Stimulated activated CD4-positive, alpha-beta T cell treated with anti-CD3 and anti-CD28 coated beads, Interleukin-15, amount 100 ng/mL, for 48 hours (primary cell): ENCODE measurements around the gene PRPF31.
"Not testable (repeated sequence)": the region's sequence is repeated elsewhere in the genome, so short reads cannot be mapped to it uniquely, and the experiment has no call there.

Experiments
- DNase-seq, 2 donors: peaks; one replicate each; pipeline ENCODE4 v3.0.0-alpha.2; 2020; ENCODE audit warnings: low read depth in 2 of 2

Gene PRPF31, protein sequence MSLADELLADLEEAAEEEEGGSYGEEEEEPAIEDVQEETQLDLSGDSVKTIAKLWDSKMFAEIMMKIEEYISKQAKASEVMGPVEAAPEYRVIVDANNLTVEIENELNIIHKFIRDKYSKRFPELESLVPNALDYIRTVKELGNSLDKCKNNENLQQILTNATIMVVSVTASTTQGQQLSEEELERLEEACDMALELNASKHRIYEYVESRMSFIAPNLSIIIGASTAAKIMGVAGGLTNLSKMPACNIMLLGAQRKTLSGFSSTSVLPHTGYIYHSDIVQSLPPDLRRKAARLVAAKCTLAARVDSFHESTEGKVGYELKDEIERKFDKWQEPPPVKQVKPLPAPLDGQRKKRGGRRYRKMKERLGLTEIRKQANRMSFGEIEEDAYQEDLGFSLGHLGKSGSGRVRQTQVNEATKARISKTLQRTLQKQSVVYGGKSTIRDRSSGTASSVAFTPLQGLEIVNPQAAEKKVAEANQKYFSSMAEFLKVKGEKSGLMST

DNA sequence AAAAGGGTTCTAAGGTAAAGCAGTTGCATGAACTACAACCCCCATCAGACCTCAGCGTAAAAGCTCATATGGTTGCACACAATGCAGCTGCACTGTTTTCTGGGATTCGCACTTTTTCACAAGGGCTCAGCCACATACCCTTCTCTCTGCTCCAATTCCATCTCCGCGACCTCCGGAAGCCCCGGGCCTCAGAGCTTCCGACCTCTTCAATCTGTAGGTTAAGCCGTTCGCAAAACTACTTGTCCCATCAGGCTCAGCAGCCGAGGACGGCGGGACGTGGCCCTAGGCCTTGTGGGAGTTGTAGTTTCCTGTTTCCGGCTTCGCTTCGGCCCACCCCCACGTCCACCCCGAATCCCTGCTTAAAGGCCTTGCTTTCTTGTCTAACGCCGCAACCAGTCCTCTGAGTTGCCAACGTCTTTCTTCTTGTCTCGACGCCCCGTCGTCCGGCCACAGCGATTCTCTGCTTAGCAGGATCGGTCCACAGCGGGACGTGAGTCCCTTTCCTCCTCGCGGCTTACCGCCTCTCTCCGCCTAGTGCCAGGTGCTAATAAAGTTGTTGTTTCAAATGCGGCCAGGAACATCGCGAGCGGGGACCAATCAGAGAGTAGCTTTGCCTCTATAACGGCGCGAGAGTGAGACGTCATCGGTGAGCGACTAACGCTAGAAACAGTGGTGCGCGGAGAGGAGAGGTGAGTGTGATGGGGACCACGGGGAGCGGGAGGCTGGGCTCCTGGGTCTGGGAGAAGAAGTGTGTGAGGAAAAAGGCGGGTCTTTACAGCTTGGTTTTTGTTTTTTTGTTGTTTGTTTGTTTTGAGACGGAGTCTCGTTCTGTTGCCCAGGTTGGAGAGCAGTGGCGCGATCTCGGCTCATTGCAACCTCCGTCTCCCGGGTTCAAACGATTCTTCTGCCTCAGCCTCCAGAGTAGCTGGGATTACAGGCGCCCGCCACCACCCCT, at the start of gene PRPF31, which contains the start of gene TFPT:
PRPF31 (plus strand) TSS at position 646 of the 955 bp plus-strand sequence. CDS start 2,525 bp downstream, outside the sequence.
TFPT (minus strand) TSS at position 549 of the 955 bp plus-strand sequence; CDS start at position 161, 388 bp downstream.
- DNase-seq: peak; percentile 93 to 94

DNA sequence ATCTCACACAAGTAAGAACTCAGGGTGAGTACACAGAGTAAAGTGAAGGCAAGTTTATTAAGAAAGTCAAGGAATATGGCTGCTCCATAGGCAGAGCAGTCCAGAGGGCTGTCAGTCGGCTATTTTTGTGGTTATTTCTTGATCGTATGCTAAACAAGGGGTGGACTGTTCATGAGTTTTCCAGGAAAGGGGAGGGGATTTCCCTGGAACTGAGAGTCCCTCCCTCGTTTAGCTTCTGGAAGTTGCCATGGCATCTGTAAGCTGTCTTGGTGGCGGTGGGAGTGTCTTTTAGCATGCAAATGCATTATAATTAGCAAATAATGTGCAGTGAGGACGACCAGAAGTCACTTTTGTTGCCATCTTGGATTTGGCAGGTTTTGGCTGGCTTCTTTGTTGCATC, 46.1 kb upstream of the PRPF31 start:
- DNase-seq: no peak

DNA sequence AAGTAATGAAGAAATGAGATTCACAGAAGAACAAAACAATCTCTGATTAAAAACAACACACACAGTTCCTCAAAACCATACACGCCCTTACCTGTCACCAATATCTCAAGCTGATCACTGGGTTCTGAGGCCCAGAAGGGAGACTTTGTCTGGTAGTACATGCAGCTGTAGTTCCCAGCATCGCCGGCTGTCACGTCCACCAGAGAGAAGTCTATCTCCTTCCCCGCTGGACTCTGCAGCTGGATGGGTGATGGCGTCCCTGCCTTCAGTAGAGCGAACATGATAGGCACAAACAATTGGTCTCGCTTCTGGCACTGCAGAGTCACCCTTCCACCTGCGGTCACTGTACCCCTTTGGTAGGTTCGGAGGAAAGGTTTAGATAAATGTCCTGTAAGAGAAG, 41.7 kb upstream of the PRPF31 start:
- no peak for DNase-seq

DNA sequence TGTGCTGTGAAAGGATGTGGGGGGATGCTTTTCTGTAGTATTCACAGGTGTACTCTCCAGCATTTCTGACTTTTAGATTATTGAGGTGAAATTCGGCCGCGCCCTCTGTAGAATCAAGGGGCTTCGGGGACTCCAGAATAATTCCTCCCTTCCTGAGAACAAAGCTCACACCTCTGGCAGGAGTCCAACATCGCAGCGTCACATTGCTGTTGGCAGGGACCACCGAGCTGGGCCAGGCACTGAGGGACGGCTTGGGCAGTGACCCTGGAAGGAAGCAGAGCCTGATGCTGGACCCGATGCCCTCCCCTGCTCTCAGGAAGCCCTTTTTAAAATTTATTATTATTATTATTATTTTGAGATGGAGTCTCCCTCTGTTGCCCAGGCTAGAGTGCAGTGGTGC, 40.7 kb upstream of the PRPF31 start:
- no peak for DNase-seq

DNA sequence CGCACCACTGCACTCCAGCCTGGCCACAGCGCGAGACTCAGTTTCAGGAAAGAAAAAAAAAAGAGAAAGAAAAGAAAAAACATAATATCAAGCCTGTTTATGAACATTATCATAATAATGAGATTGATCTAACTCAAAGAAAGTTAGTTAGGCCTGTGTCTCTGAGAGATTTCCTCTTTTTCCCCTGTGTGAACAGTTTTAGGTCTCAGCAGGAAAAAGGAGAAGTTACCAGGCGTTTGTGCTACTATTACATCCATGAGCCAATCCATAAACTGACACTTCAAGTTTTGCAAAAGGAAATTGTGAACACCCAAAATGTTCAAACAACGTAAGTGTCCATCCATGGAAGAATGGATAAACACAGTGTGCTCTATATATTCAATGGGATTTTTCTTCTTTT, 38.2 kb upstream of the PRPF31 start:
- no peak for DNase-seq

DNA sequence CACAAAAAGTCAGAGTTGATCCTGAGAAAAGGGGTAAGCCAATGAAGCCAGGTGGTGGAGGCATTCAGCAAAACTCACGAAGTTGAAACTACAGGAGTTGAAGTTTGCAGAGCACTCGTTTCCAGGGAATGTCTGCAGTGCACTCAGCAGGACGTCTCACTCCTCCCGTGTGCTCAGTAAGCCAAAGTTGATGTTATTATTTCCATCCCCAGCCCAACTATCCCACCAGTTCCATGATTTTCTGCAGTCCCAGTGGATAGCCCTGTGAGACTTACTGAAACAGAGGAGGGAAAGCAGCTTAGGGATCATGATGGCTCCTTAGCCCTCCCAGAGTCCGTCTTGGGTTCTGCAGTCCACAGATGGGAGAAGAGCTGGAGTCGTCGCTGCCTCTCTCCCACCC, 34.5 kb upstream of the PRPF31 start, which contains the start of gene TARM1:
TARM1 (minus strand) TSS at position 334 of the 400 bp plus-strand sequence; CDS start at position 309, 25 bp downstream.
- no peak for DNase-seq

DNA sequence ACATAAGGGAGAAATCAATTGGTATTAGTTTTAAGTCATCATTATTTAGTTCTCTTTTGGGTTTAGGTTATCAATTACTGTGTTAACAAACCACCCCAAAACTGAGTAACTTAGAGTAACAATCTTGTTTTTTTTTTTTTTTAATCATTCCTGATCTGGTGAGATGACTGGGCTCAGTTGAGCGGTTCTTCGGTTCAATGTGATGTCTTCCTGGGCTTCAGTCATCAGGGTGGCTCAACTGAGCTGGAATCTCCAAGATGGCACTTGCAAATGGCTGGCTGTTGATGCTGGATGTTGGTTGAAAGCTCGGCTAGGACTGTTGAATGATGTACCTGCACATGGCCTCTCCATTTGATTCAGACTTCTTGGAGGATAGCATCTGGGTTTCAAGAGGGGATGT, 31.1 kb upstream of the PRPF31 start:
- DNase-seq: no peak

DNA sequence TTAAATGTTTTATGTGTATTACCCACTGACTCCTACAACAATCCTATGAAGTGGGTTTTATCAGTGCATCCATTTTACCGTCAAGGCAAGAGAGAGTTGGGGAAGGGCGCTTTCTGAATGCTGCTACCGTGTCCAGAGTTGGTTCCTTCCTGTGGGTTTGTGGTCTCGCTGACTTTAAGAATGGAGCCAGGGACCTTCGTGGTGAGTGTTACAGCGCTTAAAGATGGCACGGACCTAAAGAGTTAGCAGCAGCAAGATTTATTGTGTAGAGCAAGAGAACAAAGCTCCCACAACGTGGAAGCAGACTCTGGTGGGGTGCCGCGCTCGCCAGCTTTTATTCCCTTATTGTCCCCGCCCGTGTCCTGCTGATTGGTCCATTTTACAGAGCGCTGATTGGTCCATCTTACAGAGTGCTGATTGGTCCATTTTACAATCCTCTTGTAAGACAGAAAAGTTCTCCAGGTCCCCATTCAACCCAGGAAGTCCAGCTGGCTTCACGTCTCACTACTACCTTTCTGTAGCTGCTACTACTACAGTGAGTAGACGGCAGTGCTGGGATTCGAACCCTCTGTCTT, 21.0 kb upstream of the PRPF31 start:
- no peak for DNase-seq

DNA sequence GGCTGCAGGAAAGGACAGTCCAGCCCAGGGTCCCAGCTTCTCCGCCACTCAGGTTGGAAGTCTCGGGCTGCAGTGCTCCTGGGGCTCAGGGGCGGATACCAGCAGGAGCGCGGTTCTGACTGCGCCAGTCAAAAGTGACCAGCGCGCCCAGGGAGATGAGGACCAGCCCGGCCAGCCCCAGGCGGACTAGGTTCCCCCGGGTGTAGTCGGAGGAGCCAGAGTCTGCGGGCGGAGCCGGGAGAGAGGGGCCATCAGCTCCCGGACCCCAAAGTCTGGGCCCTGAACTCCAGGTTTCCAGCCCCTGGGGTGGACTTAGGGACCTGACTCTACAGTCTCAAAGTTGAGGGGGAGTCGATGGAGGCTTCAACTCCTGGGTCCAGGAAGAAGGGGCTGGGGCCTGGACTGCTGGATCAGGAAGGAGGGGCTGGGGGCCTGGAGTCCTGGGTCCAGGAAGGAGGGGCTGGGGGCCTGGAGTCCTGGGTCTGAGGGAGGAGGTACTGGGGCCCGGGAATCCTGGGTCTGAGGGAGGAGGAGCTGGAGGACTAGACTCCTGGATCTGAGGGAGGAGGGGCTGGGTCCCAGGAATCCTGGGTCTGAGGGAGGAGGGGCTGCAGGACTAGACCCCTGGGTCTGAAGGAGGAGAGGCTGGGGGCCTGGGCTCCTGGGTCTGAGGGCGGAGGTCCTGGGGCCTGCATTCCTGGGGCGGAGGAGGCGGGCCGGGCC, 20.3 kb upstream of the PRPF31 start:
- DNase-seq: no peak

DNA sequence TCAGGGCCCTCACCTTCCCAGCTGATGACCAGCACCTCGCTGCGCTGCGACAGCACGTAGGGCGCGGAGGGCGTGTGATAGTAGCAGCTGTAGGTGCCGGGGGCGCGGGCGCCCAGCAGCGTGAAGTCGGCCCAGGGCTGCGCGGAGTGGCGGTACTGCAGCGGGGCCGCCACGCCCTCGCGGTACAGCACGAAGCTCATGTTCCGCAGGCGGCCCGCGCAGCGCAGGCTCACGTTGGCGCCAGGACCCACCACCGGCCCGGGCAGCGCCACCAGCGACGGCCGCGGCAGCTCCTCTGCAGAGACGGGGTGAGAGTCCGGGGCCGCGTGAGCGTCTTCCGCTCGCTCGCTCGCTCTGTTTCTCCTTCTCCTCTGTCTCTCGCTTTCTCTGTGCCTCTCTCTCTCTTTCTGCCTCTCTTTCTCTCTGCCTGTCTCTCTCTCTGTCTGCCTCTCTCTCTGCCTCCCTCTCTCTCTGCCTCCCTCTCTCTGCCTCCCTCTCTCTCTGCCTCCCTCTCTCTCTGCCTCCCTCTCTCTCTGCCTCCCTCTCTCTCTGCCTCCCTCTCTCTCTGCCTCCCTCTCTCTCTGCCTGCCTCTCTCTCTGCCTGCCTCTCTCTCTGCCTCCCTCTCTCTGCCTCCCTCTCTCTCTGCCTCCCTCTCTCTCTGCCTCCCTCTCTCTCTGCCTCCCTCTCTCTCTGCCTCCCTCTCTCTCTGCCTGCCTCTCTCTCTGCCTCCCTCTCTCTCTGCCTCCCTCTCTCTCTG, 19.5 kb upstream of the PRPF31 start:
- peak in 1 of 2 donors; percentile 38 for DNase-seq

DNA sequence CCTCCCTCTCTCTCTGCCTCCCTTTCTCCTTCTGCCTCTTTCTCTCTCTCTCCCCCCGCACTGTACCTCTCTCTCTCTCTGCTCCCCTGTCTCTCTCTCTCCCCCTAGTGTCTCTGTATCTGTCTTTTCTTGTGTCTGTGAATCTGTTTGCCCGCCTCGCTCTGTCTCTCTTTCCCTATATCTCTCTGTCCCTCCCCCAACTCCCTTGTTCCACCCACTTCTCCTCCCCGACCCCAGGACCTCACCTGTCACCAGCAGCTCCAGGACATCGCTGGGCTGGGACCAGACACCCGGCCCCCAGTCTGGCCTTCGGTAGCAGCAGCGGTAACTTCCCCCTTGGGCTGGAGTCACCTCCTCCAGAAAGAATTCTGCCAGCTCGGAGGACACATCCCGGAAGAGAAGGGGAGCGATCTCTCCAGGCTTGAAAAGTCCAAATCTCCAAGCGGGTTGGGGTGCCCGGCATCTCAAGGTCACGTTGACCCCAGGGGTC, 18.9 kb upstream of the PRPF31 start:
- DNase-seq: no peak

DNA sequence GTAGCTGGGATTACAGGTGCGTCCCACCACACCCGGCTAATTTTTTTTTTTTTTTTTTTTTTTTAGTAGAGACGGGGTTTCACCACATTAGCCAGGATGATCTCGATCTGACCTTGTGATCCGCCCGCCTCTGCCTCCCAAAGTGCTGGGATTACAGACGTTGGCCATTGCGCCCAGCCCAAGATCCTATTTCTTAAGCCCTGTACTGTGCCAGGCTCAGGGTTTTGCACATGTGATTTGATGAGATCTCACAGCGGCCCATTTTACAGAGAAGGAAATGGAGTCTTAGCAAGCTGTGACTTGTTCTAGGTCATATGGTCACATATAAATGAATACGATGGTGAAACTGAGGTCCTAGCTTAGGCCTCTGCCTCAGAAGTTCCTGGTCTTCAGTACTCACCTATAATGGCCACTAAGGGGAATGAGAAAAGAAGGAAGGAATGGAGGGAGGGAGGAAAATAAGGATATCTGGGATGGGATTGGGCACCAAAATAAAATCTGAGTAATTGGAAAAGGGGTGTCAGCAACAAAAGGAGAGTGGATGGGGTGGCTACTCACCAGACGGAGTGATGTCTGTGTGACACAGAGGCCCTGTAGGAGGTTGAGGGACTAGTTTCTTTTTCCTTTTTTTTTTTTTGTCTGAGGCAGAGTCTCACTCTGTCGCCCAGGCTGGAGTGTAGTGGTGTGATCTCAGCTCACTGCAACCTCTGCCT, 16.2 kb upstream of the PRPF31 start:
- DNase-seq: no peak

DNA sequence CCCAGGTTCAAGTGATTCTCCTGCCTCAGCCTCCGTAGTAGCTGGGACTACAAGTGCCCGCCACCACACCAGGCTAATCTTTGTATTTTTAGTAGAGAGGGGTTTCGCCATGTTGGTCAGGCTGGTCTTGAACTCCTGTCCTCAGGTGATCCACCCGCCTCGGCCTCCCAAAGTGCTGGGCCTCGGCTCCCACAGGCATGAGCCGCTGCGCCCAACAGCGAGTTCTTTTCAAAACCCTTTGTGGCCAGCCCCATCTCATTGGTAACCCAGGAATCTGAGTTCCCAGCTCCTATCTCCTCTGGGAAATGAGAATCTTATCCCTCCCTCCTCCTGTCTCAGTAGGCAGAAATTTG, 15.7 kb upstream of the PRPF31 start:
- not testable (repeated sequence) for DNase-seq

DNA sequence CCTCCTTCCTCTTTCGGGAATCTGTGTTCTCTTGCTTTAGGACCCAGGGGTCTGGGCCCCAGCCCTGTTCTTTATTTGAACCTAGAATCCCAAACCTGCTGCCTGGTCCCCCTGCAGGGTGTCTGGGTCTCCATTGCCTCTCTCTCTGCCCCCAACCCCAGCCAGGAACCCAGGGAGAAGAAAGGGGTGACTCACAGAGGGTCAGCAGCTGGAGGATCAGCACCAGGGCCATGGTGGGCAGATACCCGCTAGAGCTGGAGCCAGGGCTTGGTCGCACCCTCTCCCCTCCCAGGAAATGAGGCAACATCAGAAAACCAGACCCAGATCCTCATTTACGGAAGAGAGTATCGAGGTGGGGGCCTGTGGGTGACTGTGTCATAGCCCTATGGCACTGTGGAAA, 15.0 kb upstream of the PRPF31 start, which contains the start of gene OSCAR:
OSCAR (minus strand) TSS at position 243 of the 400 bp plus-strand sequence; CDS start at position 232, 11 bp downstream.
- DNase-seq: no peak

DNA sequence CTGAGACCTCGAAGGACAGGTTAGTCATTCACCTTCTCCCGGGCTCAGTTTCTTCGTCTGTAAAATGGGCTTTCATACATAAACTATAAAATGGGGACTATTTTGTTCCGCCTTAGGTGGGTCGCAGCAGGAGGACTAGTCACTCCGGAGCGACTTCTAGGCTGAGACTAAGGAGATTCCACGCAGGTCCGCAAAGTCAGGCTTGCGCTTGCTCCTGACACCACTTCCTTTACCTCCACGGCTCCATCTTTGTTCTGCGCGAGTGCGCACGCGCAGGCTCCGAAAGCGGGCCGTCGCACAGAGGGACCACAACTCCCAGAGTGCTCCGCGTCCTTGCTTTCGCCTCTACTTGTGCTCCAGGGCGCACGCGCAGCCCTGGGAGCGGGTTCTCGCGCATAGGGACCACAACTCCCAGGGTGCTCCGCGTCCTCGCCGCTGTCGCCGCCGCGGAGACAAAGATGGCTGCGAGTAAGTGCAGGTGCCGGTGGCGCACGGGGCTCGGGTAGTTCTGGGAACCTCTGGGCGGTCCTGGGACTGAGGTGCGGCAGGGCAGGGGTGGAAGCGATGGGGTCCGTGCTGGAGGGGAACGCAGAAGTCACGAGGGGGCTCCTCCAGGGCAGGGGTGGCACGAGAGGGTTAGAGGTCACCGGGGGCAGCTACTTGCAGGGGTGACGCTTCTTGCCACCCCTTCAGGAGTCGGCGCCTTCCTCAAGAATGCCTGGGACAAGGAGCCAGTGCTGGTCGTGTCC, 13.0 kb upstream of the PRPF31 start, which contains the start of gene NDUFA3:
NDUFA3 (plus strand) TSS at position 435 of the 749 bp plus-strand sequence; CDS start at position 459, 24 bp downstream.
- peak; percentile 95 to 96 for DNase-seq

DNA sequence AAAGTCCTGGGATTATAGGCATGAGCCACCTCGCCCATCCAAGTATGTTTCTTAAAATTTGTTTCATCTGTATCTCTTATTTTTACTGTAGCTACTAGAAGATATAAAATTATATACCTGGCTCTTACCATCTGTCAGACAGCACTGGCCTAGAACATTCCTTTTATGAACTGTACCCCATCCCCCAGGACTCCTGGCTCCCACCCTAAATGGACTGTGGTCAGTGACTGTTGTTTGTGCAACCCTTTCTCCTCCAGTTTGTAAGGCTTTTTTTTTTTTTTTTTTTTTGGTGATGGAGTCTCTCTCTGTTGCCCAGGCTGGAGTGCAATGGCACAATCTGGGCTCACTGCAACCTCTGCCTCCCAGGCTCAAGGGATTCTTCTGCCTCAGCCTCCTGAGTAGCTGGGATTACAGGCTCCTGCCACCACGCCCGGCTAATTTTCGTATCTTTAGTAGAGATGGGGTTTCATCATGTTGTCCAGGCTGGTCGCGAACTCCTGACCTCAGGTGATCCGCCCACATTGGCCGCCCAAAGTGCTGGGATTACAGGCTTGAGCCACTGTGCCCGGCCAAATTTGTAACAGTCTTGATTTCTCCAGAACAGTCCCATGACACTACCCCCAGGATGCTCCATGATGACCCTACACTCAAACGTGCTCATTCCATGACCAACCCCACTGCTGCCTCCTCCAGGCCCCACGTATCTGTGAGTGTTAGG, 10.4 kb upstream of the PRPF31 start:
- no peak for DNase-seq

DNA sequence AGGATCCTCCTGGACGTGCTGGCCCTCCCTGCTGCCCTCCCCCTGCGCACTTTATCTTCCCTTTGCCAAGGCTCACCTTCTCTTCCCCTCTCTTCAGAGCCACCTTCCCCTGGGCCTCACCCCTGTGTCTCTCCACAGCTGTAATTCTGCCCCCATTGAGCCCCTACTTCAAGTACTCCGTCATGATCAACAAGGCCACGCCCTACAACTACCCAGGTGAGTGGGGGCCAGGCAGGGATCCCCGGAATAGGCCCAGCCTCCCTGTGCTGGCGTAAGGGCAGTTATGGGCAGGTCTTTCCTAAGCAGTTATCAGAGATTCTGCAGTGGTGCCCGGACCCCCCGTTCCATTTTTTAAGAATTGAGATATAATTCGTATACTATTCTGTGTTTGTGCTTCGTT, 9.8 kb upstream of the PRPF31 start:
- no peak for DNase-seq

DNA sequence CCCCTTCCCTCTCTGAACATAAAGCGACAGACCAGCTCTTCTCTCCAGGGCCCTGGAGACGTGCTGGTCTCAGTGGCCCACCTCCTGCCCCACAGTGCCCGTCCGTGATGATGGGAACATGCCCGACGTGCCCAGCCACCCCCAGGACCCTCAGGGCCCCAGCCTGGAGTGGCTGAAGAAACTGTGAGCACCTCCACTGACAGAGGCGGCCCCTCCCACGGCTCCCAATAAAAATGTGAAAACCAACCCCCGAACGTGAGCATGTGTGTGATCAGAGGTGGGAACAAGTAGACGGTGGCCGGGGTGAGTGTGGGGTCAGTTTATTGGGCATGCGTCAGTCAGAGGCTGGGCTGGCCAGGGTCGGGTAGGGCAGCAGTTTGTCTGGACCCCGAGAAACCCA, 8.8 kb upstream of the PRPF31 start:
- no peak for DNase-seq
